Activated CD4-positive, alpha-beta memory T cell treated with anti-CD3 and anti-CD28 coated beads for 36 hours (primary cell): ENCODE data around the gene ANAPC4. TPM values are rescaled to one million over a fixed set of nuclear protein-coding genes. Genes with fewer than 3 reads are reported as not detected.
A peak's percentile ranks its signal among the peaks of the same experiment; 100 is the strongest.

ENCODE experiments used
- CTCF ChIA-PET: fragments of 350-600 bp; sonication (Branson Sonifier 250); formaldehyde crosslinking; loops from one replicate; lab custom pipeline; 2021; ENCODE audit warnings: antibody characterized with exemption, inconsistent platforms; lab: Charles Lee
- POLR2A ChIA-PET: fragments of 350-600 bp; sonication (Branson Sonifier 250); formaldehyde crosslinking; loops from one replicate; lab custom pipeline; 2021; ENCODE audit warnings: antibody characterized with exemption; lab: Charles Lee
- DNase-seq: peaks from one replicate; pipeline ENCODE4 v3.0.0-alpha.2; 2020
- H3K27ac Mint-ChIP-seq: one replicate; pipeline ENCODE4 v1.8.0; 2021; ENCODE audit warnings: mixed read lengths
- H3K27me3 Mint-ChIP-seq: one replicate; pipeline ENCODE4 v1.8.0; 2021; ENCODE audit warnings: mixed read lengths
- H3K36me3 Mint-ChIP-seq: one replicate; pipeline ENCODE4 v1.8.0; 2021; ENCODE audit warnings: mixed read lengths
- H3K4me1 Mint-ChIP-seq: one replicate; pipeline ENCODE4 v1.8.0; 2021; ENCODE audit warnings: low read depth, mixed read lengths
- H3K4me3 Mint-ChIP-seq: one replicate; pipeline ENCODE4 v1.8.0; 2021; ENCODE audit warnings: mild to moderate bottlenecking, mixed read lengths
- H3K9me3 Mint-ChIP-seq: one replicate; pipeline ENCODE4 v1.8.0; 2021; ENCODE audit warnings: mixed read lengths
- intact Hi-C: fragments of 100-400 bp; cut with micrococcal nuclease; formaldehyde crosslinking; loops from one replicate; pipeline ENCODE4 v1.15.1; 2023
- total RNA-seq, 2 experiments: library from RNA; stranded (reverse); gene quantifications; one replicate each; pipeline ENCODE4 v1.2.3, GENCODE V29; 2021

Gene ANAPC4
- total RNA-seq, 2 experiments from 2014 or later, result 26.1 to 31.5 TPM

- no peaks in the 10 kb centered on the region for H3K4me1 Mint-ChIP-seq
- no peaks in the 10 kb centered on the region for H3K27me3 Mint-ChIP-seq
- peak; percentile 50 for DNase-seq
- ChIA-PET CTCF (interaction anchor here (0.8 to 2.6 kb wide), 5 partner anchors 20 to 330 kb away, joined by 4 to 14 read pairs (median 7); no protein-coding TSS in a partner anchor), POLR2A (no interaction called here)
- H3K27ac Mint-ChIP-seq, result no peak overlapping the region
- no peak overlapping the region for H3K4me3 Mint-ChIP-seq
- no peaks in the 10 kb centered on the region for H3K36me3 Mint-ChIP-seq
- peaks cover 3% of the 10 kb centered on the region for H3K9me3 Mint-ChIP-seq
- intact Hi-C loops, result loop anchor here (2.0 kb wide), 2 partner anchors 327 to 421 kb away; partner anchors contain the start of gene SEL1L3
These were observed 64.6 kb downstream of the ANAPC4 start for GRCh38 chr4:25441519-25442117.

- Mint-ChIP-seq H3K4me3 (no peak overlapping the region), H3K27me3 (no peaks in the 10 kb centered on the region), H3K9me3 (peaks cover 3% of the 10 kb centered on the region), H3K27ac (no peak overlapping the region), H3K4me1 (no peaks in the 10 kb centered on the region), H3K36me3 (no peaks in the 10 kb centered on the region)
- no peak for DNase-seq
- CTCF ChIA-PET, result interaction anchor here (1.8 kb wide), 1 partner anchor 329 kb away, joined by 7 read pairs; no protein-coding TSS in a partner anchor
- intact Hi-C loops, result no loop called here
- POLR2A ChIA-PET, result no interaction called here
These were observed 65.8 kb downstream of the ANAPC4 start for GRCh38 chr4:25442863-25443307.

- DNase-seq, result no peak
- ChIA-PET POLR2A (no interaction called here), CTCF (no interaction called here)
- no peak overlapping the region for H3K4me3 Mint-ChIP-seq
- no peak overlapping the region for H3K27ac Mint-ChIP-seq
- no peaks in the 10 kb centered on the region for H3K27me3 Mint-ChIP-seq
- H3K36me3 Mint-ChIP-seq, result no peaks in the 10 kb centered on the region
- H3K4me1 Mint-ChIP-seq, result peaks cover 4% of the 10 kb centered on the region
- intact Hi-C loops, result no loop called here
- H3K9me3 Mint-ChIP-seq, result peaks cover 2% of the 10 kb centered on the region
These were observed 66.8 kb downstream of the ANAPC4 start for GRCh38 chr4:25443851-25444250.

- ChIA-PET POLR2A (no interaction called here), CTCF (no interaction called here)
- no peaks in the 10 kb centered on the region for H3K9me3 Mint-ChIP-seq
- H3K36me3 Mint-ChIP-seq, result no peaks in the 10 kb centered on the region
- H3K4me1 Mint-ChIP-seq, result peaks cover 4% of the 10 kb centered on the region
- no peak overlapping the region for H3K4me3 Mint-ChIP-seq
- H3K27me3 Mint-ChIP-seq, result no peaks in the 10 kb centered on the region
- H3K27ac Mint-ChIP-seq, result no peak overlapping the region
- intact Hi-C loops, result no loop called here
- DNase-seq, result no peak
These were observed 69.5 kb downstream of the ANAPC4 start for GRCh38 chr4:25446611-25447010.

DNA sequence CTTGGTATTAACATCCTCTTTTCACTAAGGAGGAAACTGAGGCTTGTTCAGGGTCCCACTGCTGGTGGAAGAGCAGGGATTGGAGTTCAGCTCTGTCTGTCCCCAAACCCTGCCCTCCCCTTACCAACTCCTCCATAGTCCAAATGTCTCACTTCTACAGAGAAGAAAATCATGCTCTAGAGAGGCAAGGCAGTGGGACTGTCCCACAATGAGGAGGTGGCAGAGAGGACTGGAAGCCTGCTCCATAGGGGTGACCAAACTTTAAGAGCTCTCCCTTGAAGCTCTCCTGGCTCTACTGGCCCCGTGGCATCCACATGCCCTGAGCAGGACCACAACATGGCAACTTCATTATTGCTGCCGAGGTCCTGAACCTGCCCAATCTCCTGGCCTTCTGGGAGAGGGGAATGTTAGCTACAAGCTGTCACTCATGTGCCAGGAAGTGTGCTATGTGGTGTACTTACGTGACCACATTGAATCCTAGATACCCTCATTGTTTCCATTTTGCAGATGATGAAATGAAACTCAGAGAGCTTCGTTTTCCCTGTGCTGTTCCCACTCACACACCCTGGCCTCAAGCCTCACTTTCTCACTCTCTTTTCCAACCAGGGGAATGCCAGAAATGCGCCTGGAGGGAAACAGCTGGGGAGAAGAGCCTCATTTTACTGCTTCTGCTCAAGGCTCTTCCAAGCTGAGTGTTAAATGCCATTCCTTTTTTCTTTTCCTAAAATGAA is 71.5 kb downstream of the ANAPC4 start:
- intact Hi-C loops, result no loop called here

GRCh38 chr4:25449270-25449669 is 72.2 kb downstream of the ANAPC4 start:
- H3K36me3 Mint-ChIP-seq, result no peaks in the 10 kb centered on the region
- peaks cover 4% of the 10 kb centered on the region for H3K4me1 Mint-ChIP-seq
- no peak for DNase-seq
- CTCF ChIA-PET, result no interaction called here
- no peak overlapping the region for H3K4me3 Mint-ChIP-seq
- intact Hi-C loops, result no loop called here
- no peaks in the 10 kb centered on the region for H3K27me3 Mint-ChIP-seq
- POLR2A ChIA-PET, result interaction anchor here (0.9 kb wide), 1 partner anchor 406 kb away, joined by 3 read pairs; no protein-coding TSS in a partner anchor
- H3K9me3 Mint-ChIP-seq, result no peaks in the 10 kb centered on the region
- H3K27ac Mint-ChIP-seq, result no peak overlapping the region

More for the DNA sequence above, 71.5 kb downstream of the ANAPC4 start:
- POLR2A ChIA-PET, result interaction anchor here (0.6 to 0.9 kb wide), 2 partner anchors 117 to 406 kb away, joined by 3 read pairs; no protein-coding TSS in a partner anchor
- H3K27me3 Mint-ChIP-seq, result no peaks in the 10 kb centered on the region
- peak; percentile 11 for DNase-seq
- H3K4me1 Mint-ChIP-seq, result peaks cover 4% of the 10 kb centered on the region
- CTCF ChIA-PET, result interaction anchor here (1.3 kb wide), 1 partner anchor 9 kb away, joined by 7 read pairs; no protein-coding TSS in a partner anchor
- H3K4me3 Mint-ChIP-seq, result no peak overlapping the region
- no peak overlapping the region for H3K27ac Mint-ChIP-seq
- H3K36me3 Mint-ChIP-seq, result no peaks in the 10 kb centered on the region
- H3K9me3 Mint-ChIP-seq, result no peaks in the 10 kb centered on the region

- H3K36me3 Mint-ChIP-seq, result no peaks in the 10 kb centered on the region
- H3K27me3 Mint-ChIP-seq, result no peaks in the 10 kb centered on the region
- H3K4me1 Mint-ChIP-seq, result peaks cover 4% of the 10 kb centered on the region
- intact Hi-C loops, result no loop called here
- no peak overlapping the region for H3K4me3 Mint-ChIP-seq
- no peak overlapping the region for H3K27ac Mint-ChIP-seq
- CTCF ChIA-PET, result no interaction called here
- H3K9me3 Mint-ChIP-seq, result no peaks in the 10 kb centered on the region
- no peak for DNase-seq
- POLR2A ChIA-PET, result no interaction called here
These were observed 72.6 kb downstream of the ANAPC4 start for GRCh38 chr4:25449688-25450087.

DNA sequence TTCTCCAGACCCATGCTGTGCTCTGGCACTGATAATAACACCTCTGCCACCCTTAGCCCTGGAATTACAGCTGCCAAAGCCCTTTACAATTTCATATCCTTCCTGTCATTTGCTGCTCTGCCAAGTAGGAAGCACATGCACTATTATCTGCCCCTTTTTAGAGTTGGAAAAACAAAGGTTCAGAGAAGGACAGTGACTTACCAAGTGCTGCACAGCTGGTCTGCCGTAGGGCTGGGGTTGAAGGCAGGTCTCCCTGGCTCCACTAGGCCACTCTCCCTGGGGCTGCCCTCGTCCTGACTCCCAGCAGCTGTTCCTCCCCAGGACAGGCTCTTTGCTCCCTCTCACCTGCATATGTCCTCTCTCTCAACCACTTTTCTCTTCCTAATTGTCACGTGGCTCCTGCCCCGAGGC is 73.4 kb downstream of the ANAPC4 start:
- H3K9me3 Mint-ChIP-seq, result no peaks in the 10 kb centered on the region
- H3K27me3 Mint-ChIP-seq, result no peaks in the 10 kb centered on the region
- no peak for DNase-seq
- POLR2A ChIA-PET, result no interaction called here
- H3K27ac Mint-ChIP-seq, result no peak overlapping the region
- CTCF ChIA-PET, result no interaction called here
- no peaks in the 10 kb centered on the region for H3K36me3 Mint-ChIP-seq
- intact Hi-C loops, result no loop called here
- peaks cover 4% of the 10 kb centered on the region for H3K4me1 Mint-ChIP-seq
- no peak overlapping the region for H3K4me3 Mint-ChIP-seq

DNA sequence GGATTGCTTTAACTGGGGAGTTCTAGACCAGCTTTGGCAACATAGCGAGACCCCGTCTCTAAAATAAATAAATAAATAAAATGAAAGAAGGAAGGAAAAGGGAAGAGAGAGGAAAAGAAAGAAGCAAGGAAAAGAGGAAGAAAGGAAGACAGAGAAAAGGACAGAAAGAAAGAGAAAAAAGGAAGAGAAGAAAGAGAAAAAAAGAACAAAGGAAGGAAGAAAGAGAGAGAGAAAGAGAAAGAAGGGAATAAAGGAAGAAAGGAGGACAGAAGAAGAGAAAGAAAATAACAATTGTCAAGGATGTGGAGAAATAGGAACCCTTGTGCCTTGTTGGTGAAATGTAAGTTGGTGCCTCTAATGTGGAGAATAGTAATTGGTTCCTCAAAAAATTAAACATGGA is 74.6 kb downstream of the ANAPC4 start:
- H3K36me3 Mint-ChIP-seq, result no peaks in the 10 kb centered on the region
- no peaks in the 10 kb centered on the region for H3K27me3 Mint-ChIP-seq
- intact Hi-C loops, result no loop called here
- no peak overlapping the region for H3K4me3 Mint-ChIP-seq
- no peak overlapping the region for H3K27ac Mint-ChIP-seq
- ChIA-PET POLR2A (no interaction called here), CTCF (no interaction called here)
- H3K4me1 Mint-ChIP-seq, result peaks cover 4% of the 10 kb centered on the region
- DNase-seq, result no peak
- no peaks in the 10 kb centered on the region for H3K9me3 Mint-ChIP-seq

- intact Hi-C loops, result no loop called here
- Mint-ChIP-seq H3K4me1 (peaks cover 4% of the 10 kb centered on the region), H3K27me3 (no peaks in the 10 kb centered on the region), H3K36me3 (no peaks in the 10 kb centered on the region), H3K27ac (no peak overlapping the region), H3K4me3 (no peak overlapping the region), H3K9me3 (no peaks in the 10 kb centered on the region)
- ChIA-PET POLR2A (no interaction called here), CTCF (no interaction called here)
- no peak for DNase-seq
These were observed 75.0 kb downstream of the ANAPC4 start for GRCh38 chr4:25452081-25452480.

GRCh38 chr4:25454476-25454875 is 77.4 kb downstream of the ANAPC4 start:
- Mint-ChIP-seq H3K4me1 (no peaks in the 10 kb centered on the region), H3K27ac (no peak overlapping the region), H3K4me3 (no peak overlapping the region), H3K27me3 (no peaks in the 10 kb centered on the region), H3K9me3 (no peaks in the 10 kb centered on the region), H3K36me3 (no peaks in the 10 kb centered on the region)
- DNase-seq, result no peak
- intact Hi-C loops, result no loop called here
- CTCF ChIA-PET, result no interaction called here
- POLR2A ChIA-PET, result no interaction called here

GRCh38 chr4:25457053-25457715 is 80.1 kb downstream of the ANAPC4 start:
- Mint-ChIP-seq H3K4me3 (no peak overlapping the region), H3K36me3 (no peaks in the 10 kb centered on the region), H3K4me1 (no peaks in the 10 kb centered on the region), H3K27ac (no peak overlapping the region), H3K9me3 (no peaks in the 10 kb centered on the region), H3K27me3 (no peaks in the 10 kb centered on the region)
- ChIA-PET CTCF (interaction anchor here (1.6 kb wide), 1 partner anchor 17 kb away, joined by 4 read pairs; no protein-coding TSS in a partner anchor), POLR2A (no interaction called here)
- intact Hi-C loops, result no loop called here
- DNase-seq, result no peak
